NCI-H187 treated with DMSO at 0.1 percent for 48 hours (cell line): ENCODE data around the gene MMP7.

ENCODE experiments used
- DNase-seq: peaks from one replicate; lab custom pipeline; 2025; lab: John Stamatoyannopoulos, UW

The MMP7 gene

DNA sequence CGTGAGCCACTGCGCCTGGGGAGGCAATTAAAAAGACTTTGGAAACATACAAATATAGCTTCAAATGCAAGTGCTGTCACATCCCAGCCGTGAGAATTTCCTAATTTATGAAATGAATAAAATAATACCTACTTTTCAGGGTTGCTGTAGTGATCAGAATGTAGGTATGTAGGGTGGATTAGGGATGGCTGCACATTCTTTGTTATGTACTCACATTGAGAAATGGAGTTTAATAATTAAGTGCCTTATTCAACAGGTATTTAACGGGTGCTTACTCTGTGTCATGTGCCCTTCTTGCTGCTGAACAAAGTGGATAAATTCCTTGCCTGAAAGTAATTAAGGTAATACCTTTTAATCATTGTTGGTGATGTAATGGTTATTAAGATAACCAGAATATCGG lies 37.0 kb downstream of the MMP7 start:
- no peak for DNase-seq

DNA sequence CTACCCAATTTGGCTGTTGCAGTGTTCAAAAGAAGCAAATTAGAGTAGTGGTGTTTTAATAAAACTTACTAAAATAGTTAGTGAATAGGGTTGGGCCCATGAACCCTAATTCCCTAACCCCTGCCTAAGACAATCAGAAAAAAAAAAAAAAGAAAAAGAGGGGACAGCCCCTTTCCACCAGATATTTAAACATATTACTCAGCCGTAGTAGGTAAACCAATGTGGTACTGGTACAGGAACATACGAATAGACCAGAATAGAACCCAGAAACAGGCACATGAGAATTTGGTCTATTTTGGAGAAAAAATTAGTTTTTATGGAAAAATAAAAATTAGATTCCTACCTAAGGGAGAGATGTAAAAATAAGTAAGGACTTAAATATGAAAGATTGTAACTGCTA lies 38.6 kb downstream of the MMP7 start:
- DNase-seq: no peak

DNA sequence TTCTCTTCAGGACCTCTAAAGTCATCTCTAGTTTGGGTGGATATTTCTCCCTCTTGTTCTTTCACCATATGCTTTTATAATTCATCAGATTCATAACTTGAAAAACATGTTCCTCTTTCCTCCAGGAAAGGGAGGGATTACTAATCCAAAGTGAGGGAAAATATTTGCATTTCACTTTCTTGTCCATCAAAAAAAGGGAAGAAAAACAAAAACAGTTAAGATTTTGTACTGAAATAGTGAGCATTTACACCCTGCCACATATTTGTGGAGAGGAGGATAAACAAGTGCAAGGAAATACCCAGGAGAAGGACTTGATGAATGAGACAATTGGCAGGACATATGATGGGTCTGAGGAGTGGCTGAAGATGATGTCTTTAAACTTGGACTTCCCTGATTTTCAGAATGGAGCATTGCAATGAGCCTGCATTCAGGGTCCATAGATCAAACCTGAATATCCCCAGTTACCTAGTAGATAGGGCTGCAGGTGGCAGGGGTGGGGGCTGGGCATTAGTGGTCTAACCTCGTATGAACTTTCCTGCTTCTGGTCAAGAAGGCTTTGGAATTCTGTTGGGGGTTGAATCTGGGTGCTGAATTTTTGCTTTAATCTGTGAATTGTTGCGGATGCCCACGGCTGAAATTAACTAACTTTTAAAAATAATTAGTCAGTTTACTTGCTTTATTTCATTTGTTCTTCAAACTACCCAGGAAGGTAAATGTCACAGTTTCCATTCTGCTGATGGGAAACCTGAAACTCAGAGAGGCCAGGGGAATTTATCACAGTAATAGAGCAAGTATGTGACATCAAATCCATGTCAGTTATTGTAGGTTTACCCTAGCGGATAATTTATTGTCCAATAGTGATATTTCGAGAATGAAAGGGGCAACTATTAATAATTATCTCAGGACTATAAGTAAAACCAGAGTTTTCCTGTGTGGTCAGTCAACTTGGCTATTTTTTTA lies 41.1 kb downstream of the MMP7 start:
- no peak for DNase-seq

DNA sequence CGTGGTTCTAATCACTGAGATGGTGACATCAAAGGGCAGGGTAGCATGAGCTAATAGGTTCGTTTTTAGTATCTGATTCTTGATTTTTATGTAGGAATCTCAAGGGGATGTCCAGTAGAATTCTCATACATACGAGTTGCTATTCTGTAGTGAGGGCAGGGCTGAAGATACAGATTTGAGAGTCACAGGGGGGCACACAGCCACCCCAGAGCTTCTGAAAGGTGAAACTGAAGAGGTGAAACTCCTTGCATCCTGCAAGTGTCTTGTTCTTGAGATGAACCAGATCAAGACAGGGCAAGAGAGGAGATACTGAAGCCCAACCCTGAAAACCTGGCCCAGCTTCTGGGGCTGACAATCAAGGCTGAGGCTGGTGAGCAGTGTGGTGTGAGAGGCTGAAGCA lies 42.3 kb downstream of the MMP7 start:
- no peak for DNase-seq

DNA sequence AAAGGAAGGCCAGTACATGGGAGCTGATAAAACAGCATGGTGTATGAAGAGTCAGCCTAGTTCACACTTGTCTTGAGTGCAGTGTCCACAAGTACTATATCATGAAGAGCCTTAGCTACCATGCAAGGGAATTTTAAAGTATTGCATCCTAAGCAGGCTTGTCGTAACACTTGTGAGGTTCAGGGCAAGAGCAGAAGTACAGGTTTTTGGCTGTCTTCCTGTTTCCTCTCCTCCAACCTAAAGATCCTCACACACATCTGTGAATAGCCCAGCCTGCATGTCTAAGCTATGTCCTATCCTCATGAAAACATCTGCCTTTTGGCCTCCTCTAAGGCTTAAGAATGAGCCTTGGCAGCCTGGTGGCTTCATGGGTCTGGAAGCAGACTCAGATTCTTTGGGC lies 43.3 kb downstream of the MMP7 start:
- DNase-seq: no peak

DNA sequence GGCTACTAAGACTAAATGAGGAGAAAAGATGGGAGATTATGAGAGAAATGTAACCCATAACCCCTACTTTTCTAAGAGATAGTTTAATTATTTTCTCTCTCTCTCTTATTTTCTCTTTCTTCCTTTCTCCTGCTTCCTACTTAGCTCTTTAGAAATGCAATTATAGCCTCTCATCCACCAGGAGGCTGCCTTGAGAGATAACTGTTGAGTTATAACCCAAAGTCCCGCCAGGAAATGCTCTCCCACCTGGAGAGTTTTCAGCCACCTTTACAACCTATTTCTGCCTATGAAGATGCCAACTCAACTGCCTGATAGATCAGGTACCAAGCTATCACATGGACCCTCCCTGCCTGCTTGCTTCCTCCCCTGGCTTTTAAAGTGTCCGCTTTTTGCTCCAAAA lies 44.0 kb downstream of the MMP7 start:
- no peak for DNase-seq

DNA sequence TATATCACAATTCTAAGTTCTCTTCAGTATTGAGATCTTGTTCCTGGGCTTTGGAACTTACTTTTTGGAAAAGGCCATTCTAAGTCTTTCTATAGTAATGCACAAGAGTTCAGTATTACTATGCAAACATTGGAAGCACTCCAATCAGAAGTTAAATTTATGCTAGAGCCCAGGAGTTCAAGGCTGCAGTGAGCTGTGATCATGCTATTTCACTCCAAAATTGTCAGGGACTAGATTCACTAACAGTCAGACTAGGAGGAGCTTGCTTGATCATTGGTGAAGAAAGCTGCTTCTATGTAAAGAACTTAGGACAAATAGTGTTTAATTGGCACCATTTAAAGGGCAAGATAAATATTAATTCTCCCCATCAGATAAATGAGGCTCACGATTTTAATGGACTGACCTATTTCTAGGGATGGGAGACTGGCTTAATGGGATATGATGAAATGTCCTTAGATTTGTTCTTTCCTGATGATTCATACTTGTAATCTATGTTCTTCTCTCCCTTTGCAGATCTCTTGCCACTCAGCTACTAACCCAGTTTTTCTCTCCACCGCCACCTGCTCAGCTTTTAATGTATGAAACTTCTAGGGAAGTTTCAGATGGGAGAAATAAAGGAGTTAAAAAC lies 45.3 kb downstream of the MMP7 start:
- no peak for DNase-seq

DNA sequence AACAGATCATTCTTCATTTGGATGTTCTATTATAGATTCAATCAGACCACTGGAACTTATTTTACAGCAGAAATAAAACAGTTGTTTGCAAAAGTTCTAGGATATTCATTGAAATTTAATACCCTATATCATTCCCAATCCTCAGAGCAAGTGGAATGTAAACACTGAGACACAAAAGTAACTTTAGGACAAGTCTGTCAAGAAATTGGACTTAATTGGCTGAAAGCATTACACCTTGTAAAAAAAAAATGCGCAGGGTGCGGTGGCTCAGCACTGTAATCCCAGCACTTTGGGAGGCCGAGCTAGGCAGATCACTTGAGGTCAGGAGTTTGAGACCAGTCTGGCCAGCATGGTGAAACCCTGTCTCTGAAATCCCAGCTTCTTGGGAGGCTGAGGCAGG lies 48.1 kb downstream of the MMP7 start:
- no peak for DNase-seq

DNA sequence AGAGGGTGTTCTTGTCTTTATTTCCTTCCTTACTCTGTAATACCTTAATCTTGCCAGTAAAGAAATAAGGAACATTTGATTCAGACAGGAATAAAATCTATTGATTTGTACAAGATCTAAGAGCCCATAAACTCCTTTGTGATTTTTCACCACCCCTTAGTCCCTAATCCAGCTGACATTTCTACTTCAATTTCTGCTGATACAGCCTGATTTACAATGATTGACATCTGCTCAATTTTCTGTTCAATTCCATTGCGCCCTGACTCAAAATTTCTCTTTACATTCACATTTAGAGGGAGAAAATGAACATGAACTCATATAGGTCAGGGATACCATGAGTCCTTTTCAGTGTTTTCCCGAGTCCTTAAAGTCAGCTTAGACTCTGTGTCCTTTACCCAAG lies 50.8 kb downstream of the MMP7 start:
- DNase-seq: no peak

DNA sequence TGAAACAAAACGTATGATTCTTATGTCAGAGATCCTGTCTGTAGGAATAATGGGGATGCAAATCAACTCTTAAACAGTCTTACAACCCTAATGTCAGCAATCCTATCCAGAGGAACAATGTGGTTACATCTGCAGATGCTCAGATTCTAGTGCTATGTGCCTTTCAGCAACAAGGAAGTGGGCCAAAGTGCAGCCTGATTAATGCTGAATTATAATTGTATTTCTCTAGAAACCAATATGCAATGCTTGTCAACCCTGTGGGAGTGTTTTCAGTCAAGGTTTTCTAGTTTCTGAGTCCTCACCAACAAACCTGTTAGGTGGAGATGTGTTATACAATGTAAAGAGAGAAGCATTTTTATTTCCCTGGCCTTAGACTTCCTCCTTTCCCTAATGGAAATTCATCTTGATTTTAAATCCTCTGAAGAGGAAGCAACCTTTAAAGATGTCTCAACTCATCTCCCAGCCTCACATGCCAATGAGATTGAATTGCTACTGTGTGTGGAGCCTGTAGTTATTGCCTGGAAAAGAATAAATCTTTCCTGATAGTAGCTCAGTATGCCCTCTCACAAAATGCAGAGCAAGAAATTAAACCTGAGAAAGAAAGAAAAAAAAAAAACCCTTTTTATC lies 51.8 kb downstream of the MMP7 start:
- DNase-seq: no peak

DNA sequence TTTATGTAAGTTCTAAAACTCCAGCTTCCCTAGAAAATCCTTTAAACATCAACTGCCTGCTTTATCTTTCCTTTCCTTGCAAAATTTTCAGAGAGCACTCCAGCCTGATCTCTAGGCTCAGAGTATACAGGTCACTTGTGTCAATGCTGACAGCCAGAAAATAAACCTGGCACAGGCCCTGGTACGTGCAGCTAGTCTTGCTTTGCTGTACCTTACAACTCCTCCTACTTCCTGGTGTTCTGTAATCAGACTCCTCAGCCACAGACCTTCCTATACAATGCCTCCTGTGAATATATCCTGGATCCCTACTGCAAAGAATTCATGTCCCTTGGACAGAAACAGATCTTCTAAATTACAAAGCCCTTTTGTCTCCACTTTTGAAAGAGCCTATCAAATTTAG lies 53.7 kb downstream of the MMP7 start:
- no peak for DNase-seq

DNA sequence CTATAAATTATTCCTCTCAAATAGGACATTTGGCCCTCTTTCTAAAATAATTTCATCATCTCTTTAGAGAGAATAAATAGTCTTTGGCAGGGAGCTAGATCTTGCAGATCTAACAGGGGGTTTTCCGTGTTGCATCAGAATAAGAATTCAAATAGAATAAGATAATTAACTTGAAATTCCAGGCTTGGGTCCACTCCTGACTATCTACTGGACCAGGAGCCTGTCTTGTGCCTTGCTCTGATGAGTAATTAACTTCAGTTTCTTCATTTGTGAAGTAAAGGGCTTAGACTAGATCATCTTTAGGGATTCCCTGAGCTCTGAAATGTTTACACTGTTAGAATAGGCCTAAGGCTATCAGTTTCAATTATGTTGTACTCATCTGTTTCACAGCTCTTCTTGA lies 54.5 kb downstream of the MMP7 start:
- no peak for DNase-seq

DNA sequence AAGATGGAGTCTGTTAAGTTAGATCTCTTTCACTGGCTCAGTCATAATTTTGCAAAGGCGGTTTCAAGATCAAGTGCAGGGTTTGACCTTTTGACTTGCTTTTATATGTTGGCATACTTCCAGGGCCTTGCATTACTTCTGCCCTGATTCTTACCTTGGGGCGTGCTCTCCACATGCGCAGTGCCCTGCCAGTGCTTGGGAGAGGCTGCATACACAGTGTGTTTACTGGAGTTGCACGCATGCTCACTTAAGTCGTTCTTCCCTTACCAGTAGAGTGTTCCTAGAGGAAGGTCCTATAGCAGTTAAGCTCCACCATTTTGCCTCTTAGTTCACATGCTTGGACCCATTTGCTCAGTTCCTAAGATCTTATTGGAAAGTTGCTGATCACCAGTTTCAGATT lies 57.0 kb downstream of the MMP7 start:
- no peak for DNase-seq

DNA sequence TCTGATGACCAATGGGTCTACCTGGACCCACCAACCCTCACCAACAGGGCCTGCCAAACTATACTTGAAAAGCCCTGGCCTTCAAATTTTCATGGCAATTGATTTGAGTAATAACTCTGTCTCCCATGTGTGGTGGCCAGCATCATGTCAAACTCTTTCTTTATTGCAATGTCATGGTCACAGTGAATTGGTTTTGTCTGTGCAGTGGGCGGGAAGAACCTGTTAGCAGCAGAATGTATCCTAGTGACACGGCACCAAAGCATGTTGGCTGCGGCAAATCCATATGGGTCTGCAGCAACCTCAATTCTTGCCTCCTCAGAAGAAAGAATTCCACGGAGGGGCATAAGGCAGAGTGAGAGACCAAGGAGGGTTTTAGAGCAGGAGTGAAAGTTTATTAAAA lies 58.4 kb downstream of the MMP7 start:
- no peak for DNase-seq

DNA sequence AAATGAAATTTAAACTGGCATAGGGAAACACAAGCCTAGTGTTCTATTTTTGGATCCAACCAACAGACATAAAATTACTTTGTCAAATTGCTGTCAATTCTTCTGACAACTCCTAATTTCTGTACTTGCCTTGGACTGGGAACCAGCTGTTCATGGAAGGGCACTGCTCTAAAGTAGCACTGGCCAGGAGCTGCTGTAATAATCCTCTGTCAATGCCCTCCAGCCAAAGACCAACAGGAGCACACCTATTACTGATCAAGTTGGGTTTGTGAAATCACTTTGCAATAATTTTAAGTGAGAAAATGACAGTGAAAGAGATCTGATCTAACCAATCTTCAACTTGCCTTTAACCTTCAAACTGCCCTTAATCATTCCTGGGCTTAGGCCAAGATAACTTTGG lies 59.1 kb downstream of the MMP7 start:
- no peak for DNase-seq
